ENCODE data around the gene ALPL. TPM values are rescaled to one million over a fixed set of nuclear protein-coding genes. Genes with fewer than 3 reads are reported as not detected.

ALPL gene
- total RNA-seq, 1 experiment from 2014 or later, result not detected

- DNase-seq (ENCODE audit: low spot score), result no peak
Measured at GRCh38 chr1:21618561-21619374, 109.5 kb downstream of the ALPL start.

DNA sequence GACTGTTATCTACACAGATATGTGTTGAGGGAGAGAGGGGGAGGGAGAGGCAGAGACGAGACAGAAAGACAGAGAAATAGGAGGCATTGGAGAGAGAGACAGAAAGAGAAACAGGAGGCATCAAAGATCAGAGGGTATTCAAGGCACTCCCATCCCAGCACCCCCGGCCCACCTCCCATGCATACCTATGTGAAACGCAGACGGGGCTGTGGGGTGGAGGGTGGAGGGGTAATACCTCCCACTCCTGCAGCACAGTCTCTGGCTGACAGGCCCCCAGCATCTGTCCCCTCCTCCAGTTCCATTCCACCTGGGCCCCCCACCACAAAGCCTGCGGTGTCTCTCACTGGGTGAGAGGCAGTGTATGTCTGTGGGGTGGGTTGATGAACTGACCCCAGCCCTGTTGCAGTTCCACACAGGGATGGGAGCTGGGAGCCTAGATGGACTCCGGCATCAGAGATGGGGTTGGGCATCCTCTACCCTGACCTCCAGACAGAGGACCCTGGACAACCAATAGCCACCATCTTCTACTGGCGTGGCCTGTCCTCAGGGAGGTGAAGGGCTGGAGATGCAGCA is 110.2 kb downstream of the ALPL start:
- no peak for DNase-seq (ENCODE audit: low spot score)

GRCh38 chr1:21620011-21620410 is 110.8 kb downstream of the ALPL start:
- DNase-seq (ENCODE audit: low spot score), result no peak

DNA sequence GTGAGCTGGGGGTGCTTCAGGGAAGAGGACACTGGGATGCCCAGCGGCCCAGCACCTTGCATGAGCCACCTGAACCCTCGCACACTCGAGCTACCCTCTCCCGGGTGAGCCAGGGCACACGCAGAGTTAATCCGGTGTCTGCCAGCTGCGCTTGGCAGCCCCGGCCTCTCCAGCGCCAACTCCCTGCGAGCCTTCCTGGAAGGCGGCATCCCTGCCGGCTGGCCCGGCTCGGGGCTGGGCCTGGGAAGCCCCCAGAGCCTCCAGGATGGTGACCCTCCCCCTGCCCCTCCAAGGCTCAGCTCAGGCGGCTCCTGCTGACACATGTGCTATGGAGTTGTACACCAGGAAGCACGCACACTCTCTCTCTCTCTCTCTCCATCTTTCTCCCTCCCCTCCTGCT is 111.3 kb downstream of the ALPL start:
- DNase-seq (ENCODE audit: low spot score), result no peak

- no peak for DNase-seq (ENCODE audit: low spot score)
Measured at GRCh38 chr1:21621051-21621450, 111.8 kb downstream of the ALPL start.

DNA sequence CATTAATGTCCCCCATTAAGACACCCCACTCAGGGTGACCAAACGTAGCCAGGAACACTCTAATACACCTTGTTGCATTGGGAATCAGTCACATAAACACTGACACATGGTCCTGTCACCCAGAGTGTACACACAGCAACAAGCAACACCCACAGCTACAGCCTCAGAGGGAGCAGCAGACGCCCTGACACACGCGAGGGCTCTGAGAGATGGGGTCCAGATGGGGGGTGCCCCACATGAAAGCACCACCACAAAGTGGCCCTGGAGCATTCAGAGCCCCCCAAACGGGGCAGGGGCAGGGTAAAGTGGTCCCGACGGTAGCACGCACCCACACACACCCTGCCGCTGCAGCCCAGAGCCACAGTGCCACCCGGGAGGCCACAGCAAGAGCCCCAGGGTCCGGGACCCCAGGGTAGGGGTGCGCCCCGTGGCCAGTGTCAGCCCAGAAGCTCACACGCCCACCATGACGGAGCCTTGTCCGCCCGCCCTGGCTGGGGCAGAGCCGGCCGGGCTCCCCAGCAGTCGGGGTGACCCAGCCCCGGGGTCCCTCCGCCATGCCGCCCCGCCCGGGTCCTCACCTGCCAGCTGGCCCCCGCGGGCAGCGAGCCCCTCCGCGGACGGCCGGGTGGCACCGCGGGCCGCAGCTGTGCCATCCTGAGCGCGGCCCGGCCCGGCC is 112.7 kb downstream of the ALPL start:
- DNase-seq (ENCODE audit: low spot score), result no peak

- no peak for DNase-seq (ENCODE audit: low spot score)
Measured at GRCh38 chr1:21622466-21623315, 113.5 kb downstream of the ALPL start.

GRCh38 chr1:21623410-21623961 is 114.3 kb downstream of the ALPL start:
- no peak for DNase-seq (ENCODE audit: low spot score)

GRCh38 chr1:21624571-21625389 is 115.6 kb downstream of the ALPL start:
- no peak for DNase-seq (ENCODE audit: low spot score)

- no peak for DNase-seq (ENCODE audit: low spot score)
Measured at GRCh38 chr1:21625390-21626190, 116.4 kb downstream of the ALPL start.

DNA sequence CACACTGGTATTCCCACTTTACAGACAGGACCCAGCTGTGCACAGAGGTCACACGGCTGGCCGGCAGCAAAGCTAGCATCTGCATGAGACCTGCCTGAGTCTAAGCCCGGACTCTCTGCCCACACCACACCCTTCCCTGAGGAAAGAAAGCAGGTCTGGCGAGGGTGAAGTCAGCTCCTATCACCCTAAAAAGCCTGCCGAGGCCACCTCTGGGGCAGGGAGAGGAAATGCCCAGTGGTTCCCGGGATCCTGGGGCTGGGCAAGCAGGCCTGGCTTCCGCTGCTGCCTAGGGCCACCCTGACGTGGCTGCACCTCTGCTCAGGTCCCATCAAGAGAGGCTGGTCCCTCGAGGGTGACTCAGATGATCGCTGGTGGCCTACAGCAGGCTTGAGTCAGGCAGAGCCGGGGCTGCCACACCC is 117.7 kb downstream of the ALPL start:
- peak; percentile 50 for DNase-seq (ENCODE audit: low spot score)

Other genes starting within 250 kb of the ALPL start
- 65.8 and 66.3 TPM in 2 replicates for gene ECE1, start 219.0 kb upstream of the ALPL start, total RNA-seq (2014; rRNA removed; shearing (Covaris generic))
- gene NBPF3, start 69.3 kb upstream of the ALPL start, total RNA-seq (2014; rRNA removed; shearing (Covaris generic)), result 5.4 and 5.6 TPM in 2 replicates
- 0.93 and 1.1 TPM in 2 replicates for gene RAP1GAP, start 159.9 kb downstream of the ALPL start, total RNA-seq (2014; rRNA removed; shearing (Covaris generic))

Measured in A172 (cell line).